ENCODE data around the gene SBNO2.
A peak's percentile ranks its signal among the peaks of the same experiment; 100 is the strongest.

SBNO2 gene

DNA sequence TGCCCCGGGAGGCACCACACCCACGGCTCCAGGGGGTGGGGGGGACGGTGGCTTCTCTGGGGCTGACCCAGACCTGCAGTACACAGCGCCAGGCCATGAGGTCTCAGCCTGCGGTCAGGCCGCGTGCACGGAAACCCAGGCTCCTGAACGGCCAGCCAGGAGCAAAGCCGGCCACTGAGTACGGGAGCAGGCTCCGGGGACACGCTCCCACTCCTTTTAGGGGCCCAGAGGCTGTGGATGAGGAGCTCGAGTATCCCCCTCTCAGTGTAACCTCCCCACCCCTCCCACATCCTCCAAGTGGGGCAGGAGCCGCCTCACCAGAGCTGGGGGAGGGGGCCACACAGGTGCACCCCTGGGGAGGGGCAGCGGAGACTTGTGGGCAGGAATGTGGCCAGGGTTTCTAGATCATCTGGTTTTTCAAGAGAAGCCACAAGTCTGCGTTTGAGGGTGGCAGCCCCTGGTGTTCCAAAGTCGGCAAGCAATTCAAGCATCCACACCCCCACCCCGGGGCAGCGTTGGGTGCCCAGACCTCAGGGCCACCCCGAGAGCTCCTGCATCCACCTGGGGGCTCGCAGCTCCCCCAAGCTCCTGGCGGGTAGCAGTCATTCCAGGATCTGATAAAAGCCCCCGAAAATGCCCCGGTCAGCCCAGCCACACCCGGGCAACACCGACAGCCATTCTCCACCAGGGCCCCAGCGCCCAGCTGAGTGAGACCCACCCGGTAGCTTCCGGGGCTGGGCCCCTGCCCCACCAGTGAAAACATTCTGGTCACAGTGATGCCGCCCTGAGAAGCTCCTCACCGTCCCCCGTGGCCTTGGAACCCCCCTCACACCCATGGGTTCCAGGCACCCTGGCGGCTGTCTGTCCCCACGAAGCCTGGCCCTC lies 6.1 kb downstream of the SBNO2 start:
- DNase-seq, result no peak

- DNase-seq, result no peak
Measured at GRCh38 chr19:1166872-1167573, 7.0 kb downstream of the SBNO2 start.

DNA sequence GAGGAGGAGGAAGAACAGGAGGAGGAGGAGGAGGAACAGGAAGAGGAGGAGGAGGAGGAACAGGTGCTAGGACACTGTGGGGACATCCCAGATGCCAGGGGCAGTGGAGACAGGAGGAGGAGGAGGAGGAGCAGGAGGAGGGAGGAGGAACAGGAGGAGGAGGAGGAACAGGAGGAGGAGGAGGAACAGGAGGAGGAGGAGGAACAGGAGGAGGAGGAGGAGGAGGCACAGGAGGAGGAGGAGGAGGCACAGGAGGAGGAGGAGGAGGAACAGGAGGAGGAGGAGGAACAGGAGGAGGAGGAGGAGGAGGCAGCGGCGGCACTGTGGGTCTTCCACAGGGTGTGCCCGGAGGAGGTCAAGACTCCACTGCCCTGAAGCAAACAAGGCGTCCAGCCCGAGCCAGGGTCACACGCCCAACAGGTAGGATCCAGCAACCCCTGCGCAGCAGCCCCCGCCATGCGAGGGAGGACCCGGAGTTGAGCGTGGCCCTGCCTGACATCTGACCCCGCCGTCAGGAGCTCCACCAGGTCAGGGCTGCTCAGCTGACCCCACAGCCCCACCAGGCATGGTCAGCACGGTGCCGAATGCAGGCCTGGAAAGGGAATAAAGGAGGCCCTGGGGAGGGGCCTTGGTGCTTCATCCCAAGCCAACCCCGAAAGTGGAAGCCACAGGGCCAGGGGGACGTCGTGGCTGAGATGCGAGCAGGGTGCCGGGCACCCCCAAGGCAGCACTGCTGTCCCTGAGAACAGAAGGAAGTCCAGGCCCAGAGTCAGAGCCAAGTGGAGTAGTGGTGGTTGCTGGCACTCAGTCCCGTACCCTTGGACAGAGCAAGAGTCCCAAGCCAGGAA lies 9.2 kb downstream of the SBNO2 start:
- no peak for DNase-seq

DNA sequence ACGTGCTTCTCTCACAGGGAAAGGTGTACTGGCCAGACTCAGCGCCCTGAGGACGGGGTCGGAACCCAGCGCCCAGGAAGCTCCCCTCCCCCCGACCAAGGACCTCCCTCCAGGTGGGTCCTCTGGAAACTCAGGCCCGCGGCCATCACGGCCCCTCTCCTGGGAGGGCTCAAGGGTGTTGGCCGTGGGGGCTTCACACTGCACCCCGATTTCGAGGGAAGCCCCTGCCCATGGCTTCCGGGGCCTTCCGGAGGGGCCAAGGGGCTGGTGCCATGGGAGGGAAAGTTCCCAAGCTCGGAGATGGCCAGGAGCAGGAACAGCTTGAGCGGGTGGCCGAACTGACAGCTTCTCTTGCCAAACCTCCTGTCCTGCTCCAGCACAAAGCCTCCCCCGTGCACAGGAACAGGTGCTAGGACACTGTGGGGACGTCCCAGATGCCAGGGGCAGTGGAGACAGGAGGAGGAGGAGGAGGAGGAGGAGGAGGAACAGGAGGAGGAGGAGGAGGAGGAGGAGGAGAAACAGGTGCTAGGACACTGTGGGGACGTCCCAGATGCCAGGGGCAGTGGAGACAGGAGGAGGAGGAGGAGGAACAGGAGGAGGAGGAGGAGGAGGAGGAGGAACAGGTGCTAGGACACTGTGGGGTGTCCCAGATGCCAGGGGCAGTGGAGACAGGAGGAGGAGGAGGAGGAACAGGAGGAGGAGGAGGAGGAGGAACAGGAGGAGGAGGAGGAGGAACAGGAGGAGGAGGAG lies 10.0 kb downstream of the SBNO2 start:
- no peak for DNase-seq

GRCh38 chr19:1163283-1163933 lies 10.7 kb downstream of the SBNO2 start:
- DNase-seq, result no peak

DNA sequence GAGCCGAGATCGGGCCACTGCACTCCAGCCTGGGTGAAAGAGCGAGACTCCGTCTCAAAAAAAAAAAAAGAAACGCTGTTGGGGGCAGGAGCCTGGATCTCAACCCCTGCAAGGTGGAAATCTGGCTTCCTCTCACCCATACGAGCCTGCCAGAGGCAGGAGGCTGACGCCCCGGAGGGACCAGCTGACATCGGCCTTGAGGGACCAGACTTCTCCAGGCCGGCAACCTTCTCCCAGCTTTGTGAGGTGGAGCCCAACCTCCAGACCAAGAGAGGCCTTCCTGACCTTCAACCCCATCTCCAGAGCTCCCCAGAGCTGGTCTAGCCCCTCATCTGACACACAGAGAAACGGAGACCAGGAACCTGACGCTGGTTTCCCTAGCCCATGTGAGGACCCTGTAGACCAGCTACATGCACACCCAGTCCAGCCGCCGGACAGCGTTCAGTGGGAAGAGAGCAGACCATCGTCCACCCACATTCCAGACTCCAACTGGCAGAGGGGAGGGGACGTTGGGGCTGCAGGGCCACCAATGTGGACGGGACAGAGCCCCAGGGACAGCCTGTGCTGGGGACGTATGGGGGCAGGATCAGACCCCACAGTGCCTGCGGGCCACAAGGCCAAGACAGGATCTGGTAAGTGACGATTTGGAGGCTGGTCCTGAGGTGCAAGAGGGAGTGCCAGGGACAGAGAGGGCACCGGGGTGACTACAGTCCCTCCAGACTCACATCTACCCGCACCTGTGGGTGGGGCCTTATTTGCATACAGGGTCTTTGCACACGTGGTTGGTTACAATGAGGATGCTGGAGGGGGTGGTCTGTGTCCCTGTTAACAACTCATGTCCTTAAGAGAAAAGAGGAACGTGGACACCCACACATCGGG lies 11.4 kb downstream of the SBNO2 start:
- DNase-seq, result no peak

DNA sequence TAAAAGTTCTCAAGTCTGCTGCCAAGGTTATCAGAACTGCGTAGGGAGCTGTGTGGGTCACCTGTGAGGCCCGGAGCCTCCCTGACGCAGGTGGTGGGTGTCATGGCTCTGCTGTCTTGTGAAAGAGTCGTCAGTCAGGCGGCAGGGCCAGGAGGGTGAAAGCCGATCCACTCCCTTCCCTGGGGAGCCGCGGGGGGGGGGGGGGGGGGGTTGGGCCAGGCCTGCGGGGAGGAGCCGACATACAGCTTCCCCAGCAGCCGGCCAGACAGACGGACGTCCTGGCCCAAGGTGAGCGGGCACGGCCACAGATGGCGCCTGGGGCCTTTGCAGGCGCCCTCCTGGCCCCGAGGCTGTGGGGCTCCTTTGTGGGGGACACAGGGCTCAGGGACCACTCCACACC lies 12.4 kb downstream of the SBNO2 start:
- DNase-seq, result no peak

DNA sequence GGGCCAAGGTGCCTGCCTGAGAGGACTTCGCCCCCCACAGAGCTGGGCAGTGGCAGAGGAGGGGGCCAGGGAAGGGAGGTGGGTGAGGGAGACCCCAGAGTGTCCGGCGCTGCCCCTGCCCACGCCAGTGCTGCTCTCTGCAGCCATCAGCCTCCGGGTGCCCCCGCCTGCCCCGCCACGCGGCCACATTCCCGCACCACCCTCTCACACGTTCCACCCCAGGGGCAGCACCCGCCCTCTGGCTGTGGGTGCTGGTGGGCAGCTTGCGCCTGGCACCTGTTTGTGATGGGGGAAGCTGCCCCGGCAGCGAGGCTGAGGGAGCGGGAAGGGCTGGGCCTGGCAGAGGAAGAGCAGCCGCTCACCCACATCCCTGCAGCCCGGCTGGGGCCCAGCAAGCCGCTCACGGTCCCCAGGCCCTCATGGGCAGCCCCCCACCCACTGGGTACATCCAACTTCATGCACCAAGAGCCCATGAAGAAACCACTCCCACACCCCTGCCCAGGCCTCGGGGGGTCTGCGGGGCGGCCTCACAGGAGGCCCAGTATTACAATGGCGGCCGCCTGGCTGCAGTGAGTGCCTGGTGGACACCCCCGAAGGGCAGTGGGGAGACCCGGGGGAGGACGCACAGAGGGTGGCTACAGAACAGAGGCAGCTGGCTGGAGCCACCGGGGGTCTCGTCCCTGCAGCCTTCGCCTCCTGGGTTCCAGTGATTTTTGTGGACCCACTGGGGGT lies 14.0 kb downstream of the SBNO2 start:
- DNase-seq, result no peak

DNA sequence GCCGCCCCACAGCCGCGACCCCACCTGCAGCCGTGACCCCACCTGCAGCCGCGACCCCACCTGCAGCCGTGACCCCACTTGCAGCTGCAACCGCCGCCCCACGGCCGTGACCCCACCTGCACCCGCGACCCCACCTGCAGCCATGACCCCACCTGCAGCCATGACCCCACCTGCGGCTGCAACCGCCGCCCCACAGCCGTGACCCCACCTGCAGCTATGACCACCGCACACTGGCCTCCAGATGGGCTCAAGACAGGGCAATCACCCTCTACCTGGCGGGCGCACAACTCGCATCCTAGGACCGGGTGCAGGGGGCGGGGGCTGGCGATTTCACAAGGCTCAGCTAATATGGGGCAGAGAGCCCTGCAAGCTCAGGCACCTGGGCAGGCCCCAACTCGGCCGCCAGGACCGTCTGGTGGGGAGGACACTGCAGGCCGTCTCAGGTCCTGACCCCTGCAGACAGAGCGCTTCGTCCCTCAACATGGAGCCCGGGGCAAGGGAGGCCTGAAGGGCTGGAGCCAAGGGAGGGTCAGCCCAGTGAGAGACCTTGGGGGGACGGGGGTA lies 15.1 kb downstream of the SBNO2 start:
- no peak for DNase-seq

GRCh38 chr19:1157931-1158884 lies 15.9 kb downstream of the SBNO2 start:
- no peak for DNase-seq

- no peak for DNase-seq
Measured at GRCh38 chr19:1156830-1157615, 17.0 kb downstream of the SBNO2 start.

DNA sequence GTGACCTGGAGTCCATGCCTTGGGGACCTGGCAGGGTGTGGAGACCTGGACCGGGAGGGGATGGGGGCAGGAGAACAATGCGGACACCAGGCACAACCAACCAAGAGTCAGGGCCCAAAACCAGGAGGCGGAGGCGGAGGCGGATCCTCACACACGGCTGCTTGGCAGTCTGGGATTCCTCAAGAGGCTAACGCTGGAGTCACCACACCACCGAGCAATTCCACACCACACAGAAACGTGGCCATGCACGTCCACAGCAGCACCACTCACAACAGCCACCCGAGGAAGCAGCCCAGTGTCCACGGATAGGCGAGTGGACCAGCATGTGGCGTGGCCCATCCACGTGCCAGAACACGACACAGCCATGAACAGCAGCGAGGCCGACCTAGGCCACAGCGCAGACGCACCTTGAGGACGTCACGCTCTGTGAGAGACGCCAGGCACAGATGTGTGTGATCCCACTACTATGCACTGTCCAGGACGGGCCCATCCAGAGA lies 17.7 kb downstream of the SBNO2 start:
- no peak for DNase-seq

DNA sequence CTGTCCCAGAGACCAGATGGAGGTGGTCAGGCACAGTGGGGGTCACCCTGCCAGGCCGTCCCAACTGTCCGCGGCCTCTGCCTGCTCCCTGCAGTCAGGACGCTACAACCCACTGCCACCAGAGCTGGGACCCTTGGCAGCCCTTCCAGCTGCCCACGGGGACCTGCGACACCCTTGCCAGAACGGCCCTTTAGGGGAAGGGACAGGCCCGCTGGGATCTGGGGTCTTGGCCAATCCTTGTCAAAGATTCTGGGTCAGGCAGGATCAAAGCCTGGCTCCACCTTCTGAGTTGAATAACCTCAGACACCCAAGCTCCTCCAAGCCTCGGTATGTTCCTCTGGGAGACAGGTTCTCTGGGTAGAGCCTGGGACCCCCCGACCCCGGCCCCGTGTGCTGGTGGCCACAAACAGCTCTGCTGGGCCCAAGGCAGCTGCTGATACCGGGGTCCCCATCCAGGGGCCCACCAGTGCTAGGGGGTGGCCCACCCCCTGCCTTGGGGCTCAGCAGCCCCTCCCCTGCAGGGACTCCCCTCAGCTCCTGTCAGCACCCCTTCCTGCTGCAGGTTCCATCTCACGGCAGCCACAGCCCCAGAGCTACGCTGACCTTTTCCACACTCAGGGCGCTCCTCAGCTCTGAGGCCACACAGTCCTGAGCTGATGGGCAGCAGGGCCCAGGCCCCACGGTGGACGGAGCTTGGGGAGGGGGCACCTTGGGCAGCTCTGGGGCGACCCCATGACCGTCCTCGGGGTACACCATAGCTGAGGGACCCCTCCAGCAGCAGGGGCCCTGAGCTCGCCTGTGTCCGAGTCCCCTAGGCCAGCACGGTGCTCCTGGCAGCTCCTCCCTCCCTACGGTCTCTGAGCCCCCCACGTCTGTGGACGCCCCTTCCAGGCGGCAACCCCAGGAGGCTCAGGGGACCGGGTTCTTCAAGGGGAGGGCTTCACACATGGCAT lies 18.4 kb downstream of the SBNO2 start:
- DNase-seq, result no peak

DNA sequence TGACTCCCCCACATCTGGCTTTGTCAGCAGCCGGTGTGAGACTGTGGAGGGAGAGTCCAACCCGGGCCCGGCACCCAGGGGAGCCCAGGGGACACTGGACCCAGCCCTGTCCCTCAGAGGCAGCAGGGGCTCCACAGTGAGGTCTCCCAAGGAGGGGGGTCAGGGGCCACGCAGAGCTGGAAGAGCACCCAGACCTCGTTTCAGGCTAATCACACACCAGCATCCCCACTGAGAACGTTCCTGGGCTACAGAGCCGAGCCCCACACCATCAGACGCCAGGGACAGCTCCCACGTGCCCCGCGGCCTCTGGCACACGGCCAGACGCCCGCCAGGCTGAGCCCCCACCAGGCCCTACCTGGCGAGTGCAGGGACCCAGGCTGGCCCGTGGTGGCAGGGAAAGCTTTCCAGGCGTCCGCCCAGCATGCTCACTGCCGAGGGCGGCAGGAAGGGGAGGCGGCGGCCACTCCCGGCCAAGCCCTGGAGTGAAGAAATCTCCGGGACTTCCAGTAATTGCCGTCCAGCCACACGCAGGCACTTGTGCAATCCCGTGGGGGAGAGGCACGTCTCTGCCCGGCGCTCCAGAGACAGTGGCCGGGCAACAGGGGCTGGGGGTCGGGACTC lies 19.2 kb downstream of the SBNO2 start:
- peak in 1 of 2 experiments; percentile 42 for DNase-seq

GRCh38 chr19:1153891-1154730 lies 20.0 kb downstream of the SBNO2 start:
- DNase-seq, result no peak

All from SW 1271 (cell line).